Heart left ventricle (tissue), 16 donors: Measurements from ENCODE around the gene MCF2L. TPM values are rescaled to one million over a fixed set of nuclear protein-coding genes. Genes with fewer than 3 reads are reported as not detected.

Experiments
- ATAC-seq, 4 donors: fragments of 200-7000 bp; cut with Tn5 transposase; one replicate each; pipeline ENCODE4 v1.9.1; 2020 to 2022; ENCODE audit warnings: moderate library complexity in 4 of 4, mild to moderate bottlenecking in 3 of 4, moderate number of reproducible peaks in 1 of 4
- DNase-seq, 5 donors: peaks; one replicate each; pipeline ENCODE4 v3.0.0-alpha.2; 2020
- H3K27ac ChIP-seq, 12 donors: fragments of 200-600 bp; sonication (generic) in 4 of 12; one replicate each; pipeline versions ENCODE4 v1.5.0 to v1.8.0; 2016 to 2022; ENCODE audit warnings: mild to moderate bottlenecking in 2 of 12
- H3K27me3 ChIP-seq, 9 donors: fragments of 200-600 bp; sonication (generic) in 2 of 9; one replicate each; pipeline versions ENCODE4 v1.5.1 to v1.8.0; 2016 to 2022; ENCODE audit warnings: mild to moderate bottlenecking in 3 of 9
- H3K36me3 ChIP-seq, 9 donors: fragments of 200-600 bp; sonication (generic) in 2 of 9; one replicate each; pipeline versions ENCODE4 v1.5.0 to v1.8.0; 2018 to 2022; ENCODE audit warnings: mild to moderate bottlenecking in 2 of 9
- H3K4me1 ChIP-seq, 12 donors: fragments of 200-600 bp; sonication (generic) in 4 of 12; one replicate each; pipeline versions ENCODE4 v1.5.0 to v1.8.0; 2016 to 2022; ENCODE audit warnings: mild to moderate bottlenecking in 3 of 12
- H3K4me3 ChIP-seq, 12 donors: fragments of 200-600 bp; sonication (generic) in 4 of 12; one replicate each; pipeline versions ENCODE4 v1.5.0 to v1.8.0; 2017 to 2022; ENCODE audit warnings: mild to moderate bottlenecking in 9 of 12, moderate library complexity in 4 of 12
- H3K9me3 ChIP-seq, 12 donors: fragments of 200-600 bp; sonication (generic) in 4 of 12; one replicate each; pipeline versions ENCODE4 v1.5.0 to v1.8.0; 2016 to 2022; ENCODE audit warnings: mild to moderate bottlenecking in 1 of 12
- POLR2A ChIP-seq, 2 donors: fragments of 450-650 bp; IDR thresholded peaks; one replicate each; pipeline ENCODE4 v1.6.1; 2017; ENCODE audit warnings: antibody characterized with exemption in 2 of 2, mild to moderate bottlenecking in 2 of 2, moderate library complexity in 2 of 2
- WGBS, 4 donors: extraction: QIAGEN DNeasy Blood & Tissue Kit in 2 of 4; methylation state at CpG; one replicate each; pipeline versions ENCODE4 v1.1.5 to v1.1.7; 2013 to 2018; 5-methylcytosine and 5-hydroxymethylcytosine counted together
- intact Hi-C, 10 donors: fragments of 100-400 bp; cut with DNase I; formaldehyde crosslinking; loops; one replicate each; pipeline versions ENCODE4 v1.11.1 to v1.14.2; 2022
- polyA plus RNA-seq, 2 donors: library from polyadenylated mRNA; stranded (reverse); fragments of 200-250 nt; gene quantifications; one replicate each; pipeline ENCODE4 v1.2.3, GENCODE V29; 2013
- total RNA-seq, 9 donors: library from RNA; depleted of rRNA in 2 of 9; stranded (reverse); fragments of >200 nt in 2 of 9; fragmentation: NEBNext Ultra II Directional in 3 of 9; extraction: Animal tissue kit (Norgen Biotek cat#: 25700) in 3 of 9; gene quantifications; one replicate each; pipeline versions ENCODE4 v1.1.0 to v1.2.4, GENCODE V29; 2016 to 2023
- TF ChIP-seq, protein P1 (sequence below), 12 donors: fragments of 200-600 bp; sonication (generic) in 4 of 12; IDR thresholded peaks; one replicate each; pipeline versions ENCODE4 v1.5.0 to v1.8.0; 2018 to 2022; ENCODE audit warnings: antibody characterized with exemption in 12 of 12, mild to moderate bottlenecking in 5 of 12
- donor health status: ischemic (EF 13 %, LVEDD 7.1; RV severe dilation, severe dysfunction).
- donor health status: healthy with polysubstance abuse.
- donor health status: DM: no; HTN: yes; CAD: no.
- donor health status: DM: no; HTN: no; CAD: no.
- donor health status: ischemic (EF 25% LVEDD 6.9; RV normal size, moderate dysfunction).
- donor health status: ischemic (EF 25% LVEDD 5.7; RV mildly dilated, moderate dysfunction).
- donor health status: healthy.
- donor health status: DM: yes; HTN: yes; CAD: no.
- donor health status: ischemic (EF 35%, LVEDD 5.7; RV mildly dilated, moderate dysfunction).
- donor health status: nonischemic (EF 11% LVEDD 7.7; RV severe dilation, severe dysfunction).
- donor health status: DM: yes; HTN: yes; CAD: no.
- donor health status: PGD.
- donor health status: ischemic (EF 29% LVEDD 5.4; RV normal size, mild dysfunction).
- donor health status: nonischemic (EF 23%, LVEDD 6.1; RV moderate dilation, normal function).

Gene MCF2L
- total and polyA plus RNA-seq, 11 donors, result 26.0 to 61.0 (median 42.7) TPM

DNA sequence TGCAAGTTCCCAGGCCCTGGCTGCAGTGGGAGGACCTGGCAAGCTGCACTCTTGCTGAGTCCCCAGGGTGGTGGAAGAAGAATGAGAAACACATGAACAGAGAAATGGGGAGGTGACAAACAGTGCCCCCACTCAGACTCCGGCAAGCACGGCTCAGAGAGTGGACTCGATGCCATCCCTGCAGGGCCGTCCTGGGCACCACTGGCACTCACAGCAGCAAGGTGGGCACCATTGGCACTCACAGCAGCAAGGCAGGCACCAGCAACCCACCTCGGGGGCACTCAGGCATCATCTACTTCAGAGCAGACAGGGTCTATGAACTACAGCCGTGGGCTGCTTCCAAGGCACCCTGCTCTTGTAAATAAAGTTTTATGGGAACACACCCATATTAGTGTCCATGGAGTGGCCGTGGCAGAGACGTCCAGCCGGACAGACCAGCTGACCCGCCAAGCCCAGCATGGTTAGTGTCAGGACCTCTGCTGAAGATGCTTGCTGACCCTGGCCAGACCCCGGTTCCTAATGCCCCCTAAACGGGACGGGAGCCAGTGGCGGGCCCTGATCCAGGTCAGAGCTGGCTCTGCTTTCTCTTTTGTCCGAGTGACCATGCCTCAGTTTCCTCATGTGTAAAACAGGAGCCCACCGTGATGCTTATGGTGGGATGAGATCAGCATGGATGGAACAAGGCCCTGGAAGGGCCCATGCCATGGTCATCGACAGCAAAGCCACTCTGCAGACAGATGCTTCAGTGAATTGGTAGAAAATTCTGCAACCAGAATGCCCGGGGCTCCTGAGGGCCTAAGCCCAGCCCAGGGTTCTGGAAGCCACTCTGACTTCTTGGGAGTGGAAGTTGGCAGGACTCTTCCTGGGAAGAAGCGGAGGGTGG is 151.5 kb downstream of the MCF2L start:
- ATAC-seq (no peak), DNase-seq (peak in 1 of 5 donors; percentile 12)
- TF ChIP-seq POLR2A (IDR thresholded peaks at IDR 0.05), result no peak
- TF ChIP-seq, protein P1, sequence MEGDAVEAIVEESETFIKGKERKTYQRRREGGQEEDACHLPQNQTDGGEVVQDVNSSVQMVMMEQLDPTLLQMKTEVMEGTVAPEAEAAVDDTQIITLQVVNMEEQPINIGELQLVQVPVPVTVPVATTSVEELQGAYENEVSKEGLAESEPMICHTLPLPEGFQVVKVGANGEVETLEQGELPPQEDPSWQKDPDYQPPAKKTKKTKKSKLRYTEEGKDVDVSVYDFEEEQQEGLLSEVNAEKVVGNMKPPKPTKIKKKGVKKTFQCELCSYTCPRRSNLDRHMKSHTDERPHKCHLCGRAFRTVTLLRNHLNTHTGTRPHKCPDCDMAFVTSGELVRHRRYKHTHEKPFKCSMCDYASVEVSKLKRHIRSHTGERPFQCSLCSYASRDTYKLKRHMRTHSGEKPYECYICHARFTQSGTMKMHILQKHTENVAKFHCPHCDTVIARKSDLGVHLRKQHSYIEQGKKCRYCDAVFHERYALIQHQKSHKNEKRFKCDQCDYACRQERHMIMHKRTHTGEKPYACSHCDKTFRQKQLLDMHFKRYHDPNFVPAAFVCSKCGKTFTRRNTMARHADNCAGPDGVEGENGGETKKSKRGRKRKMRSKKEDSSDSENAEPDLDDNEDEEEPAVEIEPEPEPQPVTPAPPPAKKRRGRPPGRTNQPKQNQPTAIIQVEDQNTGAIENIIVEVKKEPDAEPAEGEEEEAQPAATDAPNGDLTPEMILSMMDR (IDR thresholded peaks at IDR 0.05), result no peak
- intact Hi-C loops, result no loop called here
- no peaks in the 10 kb centered on the region for H3K36me3 ChIP-seq
- H3K4me1 ChIP-seq, result peaks cover 0 to 10% (median 3%) of the 10 kb centered on the region in 12 donors
- 79 to 91% (median 85%) methylated on average over 12 to 19 of the region's 19 CpGs for WGBS, 4 donors
- no peak overlapping the region for H3K27ac ChIP-seq
- no peaks in the 10 kb centered on the region for H3K9me3 ChIP-seq
- no peaks in the 10 kb centered on the region for H3K27me3 ChIP-seq
- no peak overlapping the region for H3K4me3 ChIP-seq

GRCh38 chr13:113121183-113121927 is 152.3 kb downstream of the MCF2L start:
- no peaks in the 10 kb centered on the region for H3K9me3 ChIP-seq
- peaks cover 0 to 10% (median 3%) of the 10 kb centered on the region in 12 donors for H3K4me1 ChIP-seq
- H3K4me3 ChIP-seq, result no peak overlapping the region
- H3K36me3 ChIP-seq, result no peaks in the 10 kb centered on the region
- WGBS, 4 donors, result 91 to 96% (median 92%) methylated on average over 12 to 24 of the region's 24 CpGs
- H3K27ac ChIP-seq, result no peak overlapping the region
- intact Hi-C loops, result no loop called here
- no peak for ATAC-seq
- no peaks in the 10 kb centered on the region for H3K27me3 ChIP-seq
- no peak for TF ChIP-seq POLR2A (IDR thresholded peaks at IDR 0.05)
- TF ChIP-seq, protein P1 (IDR thresholded peaks at IDR 0.05), result no peak
- DNase-seq, result peak in 2 of 5 donors; percentile 15 to 18

DNA sequence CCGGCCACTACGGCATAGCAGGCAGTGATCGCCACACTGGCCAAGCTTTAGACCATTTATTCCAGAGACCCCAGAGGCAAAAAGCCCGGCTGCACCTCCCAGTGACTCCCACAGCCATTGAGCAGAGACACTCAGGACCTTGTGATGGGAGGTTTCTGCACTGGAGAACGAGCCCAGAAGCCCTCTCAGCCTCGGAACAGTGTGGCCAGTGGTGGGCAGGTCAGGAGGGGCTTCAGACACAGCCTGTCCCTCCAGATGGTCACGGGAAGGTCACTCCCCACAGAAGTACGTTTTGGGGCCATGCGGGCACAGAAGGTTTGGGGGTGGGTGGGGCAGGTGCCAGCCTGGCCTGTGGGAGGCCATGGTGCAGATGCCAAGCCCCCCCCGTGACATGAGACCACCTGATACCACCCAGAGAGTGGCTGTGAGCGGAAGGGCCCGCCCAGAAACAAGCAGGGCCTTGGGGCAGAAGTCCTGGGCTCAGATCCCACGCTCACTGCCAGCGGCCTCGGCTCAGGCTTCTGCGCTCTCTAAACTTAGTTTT is 153.0 kb downstream of the MCF2L start:
- Histone ChIP-seq H3K27ac (peak overlapping the region in 5 of 12 donors; percentile 19 to 48 (median 22)), H3K27me3 (no peaks in the 10 kb centered on the region), H3K4me3 (peak overlapping the region in 6 of 12 donors; percentile 30 to 48 (median 42)), H3K36me3 (no peaks in the 10 kb centered on the region), H3K4me1 (peaks cover 0 to 10% (median 3%) of the 10 kb centered on the region in 12 donors), H3K9me3 (no peaks in the 10 kb centered on the region)
- ATAC-seq (no peak), DNase-seq (peak in 2 of 5 donors; percentile 13 to 20)
- TF ChIP-seq POLR2A (IDR thresholded peaks at IDR 0.05), result no peak
- TF ChIP-seq, protein P1 (IDR thresholded peaks at IDR 0.05), result no peak
- 80 to 86% (median 82%) methylated on average over 7 to 16 of the region's 16 CpGs for WGBS, 4 donors
- intact Hi-C loops, result no loop called here
